HG03378 (cell line): Measurements from ENCODE around the gene STK32C.
"Not testable (repeated sequence)": the region's sequence is repeated elsewhere in the genome, so short reads cannot be mapped to it uniquely, and the experiment has no call there.

Source experiments
- ATAC-seq: cut with Tn5 transposase; IDR thresholded peaks from one replicate; pipeline ENCODE4 v1.9.1; 2021; ENCODE audit warnings: mild to moderate bottlenecking, moderate library complexity; ENCODE audit not compliant: unreplicated experiment

STK32C gene

DNA sequence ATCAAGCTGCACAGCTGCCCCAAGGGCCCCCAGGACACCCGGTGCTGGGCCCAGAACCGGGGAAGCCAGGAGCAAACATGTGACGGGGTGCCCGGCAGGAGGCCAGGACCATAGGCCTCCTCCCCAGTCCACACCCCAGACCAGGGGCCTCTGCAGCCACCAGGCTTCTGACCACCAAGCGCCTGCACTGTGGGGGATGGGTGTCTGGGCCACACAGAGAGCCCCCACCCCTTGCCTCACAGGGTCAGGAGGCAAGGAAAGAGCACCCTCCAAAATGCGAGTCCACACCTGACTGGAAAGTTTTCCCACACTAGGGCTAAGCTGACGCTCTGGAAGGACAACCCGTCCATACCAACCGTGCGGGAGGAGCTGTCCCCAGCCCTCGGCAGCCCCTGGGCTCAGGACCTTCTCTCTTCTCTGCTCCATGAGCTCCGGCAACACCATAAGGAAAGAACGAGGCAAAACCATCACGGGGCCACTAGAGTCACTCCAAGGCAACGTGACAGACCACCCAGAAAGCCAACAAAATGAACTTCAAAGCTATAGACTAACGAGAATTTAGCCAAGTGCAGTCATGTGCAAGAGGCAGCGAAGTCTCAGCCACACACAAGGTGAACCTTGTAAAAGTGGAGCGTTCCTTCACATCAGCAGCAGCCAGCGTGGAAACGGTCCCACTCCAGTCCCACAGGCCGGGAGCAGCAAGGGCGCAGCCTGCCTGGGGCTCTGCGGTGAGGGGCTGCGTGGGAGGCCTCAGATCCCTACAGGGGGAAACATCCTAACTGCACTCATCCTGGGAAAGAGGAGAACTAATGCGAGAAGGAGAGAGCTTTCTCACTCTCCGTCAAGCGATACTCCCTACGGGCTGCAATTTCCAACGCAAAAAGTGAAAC lies 5.1 kb downstream of the STK32C start:
- ATAC-seq = no peak

DNA sequence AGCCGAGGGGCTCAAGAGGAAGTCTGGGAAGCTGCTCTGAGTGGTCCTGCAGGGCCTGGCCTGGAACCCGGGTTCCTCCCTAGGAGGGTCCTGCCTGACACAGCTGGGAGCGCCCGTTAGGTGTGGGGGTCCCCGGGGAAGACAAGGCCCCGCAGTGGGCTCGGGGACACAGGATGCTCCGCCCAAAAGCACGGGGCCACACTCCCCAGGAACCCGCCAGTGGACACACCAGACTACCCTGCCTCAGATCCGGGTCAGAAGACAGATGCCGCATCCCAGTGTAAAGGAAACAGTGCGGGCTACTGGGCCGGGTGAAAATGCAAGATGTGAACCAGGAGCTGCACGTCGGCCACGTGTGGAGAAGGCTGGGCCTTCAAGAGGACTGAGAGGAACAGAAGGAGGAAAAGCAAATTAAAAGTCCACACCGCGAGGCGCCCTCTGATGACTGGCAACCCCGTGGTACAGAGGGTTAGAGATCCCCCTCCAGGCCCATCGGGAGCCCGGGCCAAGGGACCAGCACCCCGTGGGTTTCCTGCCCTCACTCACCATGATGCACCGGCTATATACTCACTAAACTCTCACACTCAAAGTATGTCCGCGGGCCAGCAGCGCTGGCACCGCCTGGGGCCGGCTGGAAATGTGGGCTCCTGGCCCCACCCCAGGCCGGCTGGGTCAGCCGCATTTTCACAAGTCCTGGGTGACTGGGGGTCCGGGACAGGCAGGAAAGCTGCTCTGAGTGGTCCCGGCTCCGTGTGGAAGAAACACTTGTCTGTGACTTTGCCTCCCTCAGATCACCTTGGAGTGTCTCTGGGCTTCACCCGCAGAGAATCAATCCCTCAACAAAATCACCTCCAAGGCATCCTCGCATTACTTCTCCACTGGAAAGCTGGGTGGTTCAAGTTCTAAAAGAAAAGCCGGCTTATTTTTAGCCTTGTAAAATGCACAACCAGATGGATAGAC lies 6.1 kb downstream of the STK32C start:
- ATAC-seq = no peak

DNA sequence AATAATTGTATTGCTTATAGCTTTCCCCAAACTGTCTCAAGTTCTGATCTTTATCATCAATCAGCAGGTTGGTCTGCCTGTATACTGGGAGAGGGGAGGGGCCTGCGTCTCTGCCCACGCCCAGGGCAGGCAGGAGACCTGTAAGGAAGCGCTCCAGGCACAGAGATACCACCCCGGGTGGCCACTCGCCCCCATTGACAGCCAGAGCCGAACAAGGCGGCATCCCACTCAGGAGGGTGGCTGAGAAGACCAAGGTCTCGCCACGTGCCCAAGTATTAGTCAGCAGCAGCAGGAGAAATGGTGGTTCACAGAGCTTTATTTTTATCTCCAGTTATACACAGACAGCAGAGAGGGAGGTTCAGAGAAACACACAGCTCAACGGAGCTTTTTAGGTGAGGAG lies 7.2 kb downstream of the STK32C start:
- ATAC-seq = no peak

DNA sequence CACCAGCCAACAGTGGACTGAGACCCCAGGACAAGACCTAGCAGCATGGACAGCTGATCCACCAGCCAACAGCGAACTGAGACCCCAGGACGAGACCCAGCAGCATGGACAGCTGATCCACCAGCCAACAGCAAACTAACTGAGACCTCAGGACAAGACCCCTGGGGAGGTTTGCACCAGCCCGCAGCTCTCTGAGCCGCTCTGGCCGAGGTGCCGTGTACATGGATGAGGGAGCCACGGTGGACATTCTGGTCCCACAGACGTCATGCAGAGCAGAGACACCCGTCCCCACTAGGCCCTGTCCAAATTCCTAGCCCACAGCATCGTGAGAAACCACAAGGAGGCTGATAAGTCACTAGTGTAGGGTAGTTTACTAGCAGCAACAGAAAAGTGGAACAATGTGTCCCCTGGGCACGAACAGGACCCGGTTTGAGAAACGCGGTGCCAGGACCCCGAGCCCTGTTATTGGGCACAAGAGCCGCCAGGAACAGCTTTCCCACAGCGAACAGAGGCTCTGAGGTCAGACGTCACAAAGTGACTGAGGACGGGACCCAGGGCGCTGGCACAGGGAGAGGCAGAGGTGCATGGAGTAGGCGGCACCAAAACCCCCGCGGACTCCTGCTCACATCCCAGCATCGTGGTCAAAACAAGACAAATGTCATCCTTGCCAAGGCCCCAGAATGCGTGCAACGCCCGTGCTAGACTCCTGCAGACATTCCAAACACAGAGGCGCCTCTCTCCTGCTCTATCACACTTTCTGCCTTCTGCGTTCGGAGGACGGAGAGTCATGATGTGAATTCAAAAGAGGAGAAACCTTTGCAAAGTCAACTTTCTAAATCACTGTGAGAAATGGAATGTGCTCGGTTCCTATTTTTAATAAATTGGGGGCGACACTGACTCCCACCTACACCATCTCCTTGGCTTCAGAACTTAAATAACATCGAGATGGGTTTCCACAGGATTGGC lies 8.1 kb downstream of the STK32C start:
- no peak for ATAC-seq

DNA sequence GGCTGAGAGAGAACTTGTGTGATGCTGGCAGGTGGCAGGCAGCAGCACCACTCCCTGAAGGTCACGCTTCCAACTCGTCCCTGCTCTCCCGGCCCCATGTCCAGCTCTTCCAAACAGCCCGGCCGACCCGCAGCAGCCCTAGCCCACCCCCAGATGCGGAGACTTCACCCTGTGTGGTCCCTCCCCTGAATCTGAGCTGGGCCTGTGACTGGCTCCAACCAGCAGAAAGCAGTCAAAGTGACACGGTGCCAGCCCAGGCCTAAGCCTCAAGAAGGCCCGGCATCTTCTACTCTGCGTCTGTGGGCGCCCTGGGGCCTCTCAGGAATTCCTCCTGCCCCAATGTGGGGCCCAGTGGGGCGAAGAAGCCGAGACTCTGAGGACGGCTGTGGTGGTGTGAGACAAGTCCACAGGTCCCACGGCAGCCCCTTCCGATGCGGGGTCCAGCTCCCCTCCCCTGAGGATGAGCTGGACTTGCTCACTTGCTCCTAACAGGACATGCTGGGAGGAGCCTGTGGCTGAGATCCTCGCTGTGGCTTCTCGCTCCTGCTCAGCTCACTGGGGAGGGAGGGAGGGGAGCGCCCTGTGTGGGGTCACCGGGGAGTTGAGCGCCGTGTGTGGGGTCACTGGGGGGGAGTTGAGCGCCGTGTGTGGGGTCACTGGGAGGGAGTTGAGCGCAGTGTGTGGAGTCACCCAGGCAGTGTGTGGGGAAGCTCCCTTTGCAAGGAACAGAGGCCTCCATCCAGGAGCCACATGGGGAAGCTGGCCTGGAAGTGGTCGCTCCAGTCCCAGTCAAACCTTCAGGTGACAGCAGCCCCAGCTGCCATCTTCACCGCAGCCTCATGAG lies 9.5 kb downstream of the STK32C start:
- no peak for ATAC-seq

DNA sequence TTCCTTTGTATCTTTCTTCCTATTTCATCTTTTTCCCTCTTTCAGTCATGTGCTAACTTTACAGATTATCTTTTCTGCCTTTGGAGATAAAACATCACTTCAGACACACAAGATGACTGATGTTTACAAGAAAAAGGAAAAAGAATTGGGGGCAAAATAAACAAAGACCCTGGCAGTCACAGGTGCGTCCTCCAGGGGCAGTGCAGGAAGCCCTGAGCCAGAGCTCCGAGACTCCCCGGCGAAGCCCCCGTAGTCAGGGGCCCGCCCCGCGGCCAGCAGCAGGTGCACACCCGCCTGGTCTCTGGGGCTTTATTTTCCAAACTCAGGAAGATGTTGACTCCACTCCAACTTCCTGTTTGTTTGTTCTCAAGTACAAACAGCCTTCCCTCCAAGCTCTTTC lies 10.2 kb downstream of the STK32C start:
- no peak for ATAC-seq

DNA sequence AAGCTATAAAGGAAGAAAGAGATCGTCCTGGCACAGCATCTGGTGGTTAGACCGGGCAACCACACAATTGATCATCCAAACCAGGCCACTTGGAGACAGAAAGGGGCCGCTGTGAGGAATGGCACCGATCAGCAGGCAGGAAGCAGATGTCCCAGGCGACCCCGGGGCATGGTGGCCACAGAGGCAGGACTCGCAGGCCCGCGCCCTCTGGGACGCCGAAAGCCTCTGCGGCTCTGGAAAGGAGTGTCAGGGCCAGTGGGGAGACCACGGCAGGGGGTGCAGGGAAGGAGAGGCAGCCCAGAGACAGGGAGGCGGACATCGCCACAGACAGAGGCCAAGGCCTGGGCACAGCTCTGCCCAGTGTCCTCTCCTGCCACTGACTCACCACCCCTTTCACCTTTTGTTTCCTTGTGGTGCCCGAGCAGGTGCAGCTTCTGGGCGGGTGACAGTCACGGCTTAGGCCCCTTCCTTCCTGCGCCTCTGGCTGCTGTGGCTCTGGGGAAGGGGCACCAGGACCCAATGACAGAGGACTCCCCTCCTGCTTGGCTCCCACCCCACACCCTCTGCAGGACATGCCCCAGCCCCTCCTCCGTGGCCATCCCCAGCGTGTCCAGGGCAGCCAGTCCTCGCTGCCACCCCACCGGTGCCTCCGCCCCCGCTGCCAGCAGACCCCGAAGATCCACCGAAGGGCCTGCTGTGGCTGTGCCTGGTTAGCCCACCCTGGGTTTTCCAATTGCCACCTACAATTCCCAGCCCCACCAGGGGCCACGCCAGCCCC lies 10.9 kb downstream of the STK32C start:
- ATAC-seq = no peak

DNA sequence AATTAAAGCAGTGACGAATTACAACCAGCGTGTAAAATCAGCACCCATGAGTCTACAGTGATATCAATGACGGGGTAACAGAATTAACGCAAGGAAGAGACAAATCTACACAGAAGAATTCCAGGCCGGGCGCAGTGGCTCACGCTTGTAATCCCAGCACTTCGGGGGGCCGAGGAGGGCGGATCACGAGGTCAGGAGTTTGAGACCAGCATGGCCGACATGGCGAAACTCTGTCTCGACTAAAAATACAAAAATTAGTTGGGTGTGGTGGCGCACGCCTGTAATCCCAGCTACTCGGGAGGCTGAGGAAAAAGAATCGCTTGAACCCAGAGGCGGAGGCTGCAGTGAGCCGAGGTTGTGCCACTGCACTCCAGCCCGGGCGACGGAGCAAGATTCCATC lies 12.3 kb downstream of the STK32C start:
- not testable (repeated sequence) for ATAC-seq

DNA sequence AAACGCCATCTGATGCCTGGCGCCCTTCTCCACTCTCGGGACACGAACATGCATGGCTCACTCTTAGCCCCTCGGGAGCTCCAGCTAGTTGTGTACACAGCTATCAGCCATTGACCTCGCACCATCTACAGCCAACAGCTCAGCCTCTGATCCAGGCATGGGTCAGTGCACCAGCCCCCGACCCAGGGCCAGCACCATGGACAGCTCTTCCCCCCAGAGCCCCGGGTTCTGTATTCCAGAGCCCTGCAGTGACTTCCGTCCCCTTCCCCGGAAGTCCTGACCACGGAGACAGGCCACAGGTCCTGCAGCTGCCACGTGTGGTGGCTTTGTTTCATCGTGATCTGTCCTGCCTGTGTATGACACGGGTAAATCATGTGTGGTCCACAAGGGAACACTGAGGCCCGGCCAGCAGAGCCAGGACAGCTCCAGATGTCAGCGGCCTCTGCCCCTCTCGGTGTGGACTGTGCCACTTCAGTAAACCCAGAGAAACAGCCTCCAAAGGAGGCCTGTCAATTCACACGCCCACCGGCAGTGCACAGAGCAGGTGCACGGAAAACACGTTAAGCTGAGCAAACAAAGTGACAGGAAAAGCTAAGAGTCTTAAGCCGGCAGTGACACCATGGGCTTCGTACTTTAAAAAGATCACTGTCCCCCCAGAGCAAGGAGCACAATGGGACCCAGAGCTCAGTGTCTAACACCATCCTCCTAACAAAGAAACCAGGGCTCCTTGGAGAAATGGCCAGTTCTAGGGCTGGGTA lies 13.0 kb downstream of the STK32C start:
- ATAC-seq = no peak

DNA sequence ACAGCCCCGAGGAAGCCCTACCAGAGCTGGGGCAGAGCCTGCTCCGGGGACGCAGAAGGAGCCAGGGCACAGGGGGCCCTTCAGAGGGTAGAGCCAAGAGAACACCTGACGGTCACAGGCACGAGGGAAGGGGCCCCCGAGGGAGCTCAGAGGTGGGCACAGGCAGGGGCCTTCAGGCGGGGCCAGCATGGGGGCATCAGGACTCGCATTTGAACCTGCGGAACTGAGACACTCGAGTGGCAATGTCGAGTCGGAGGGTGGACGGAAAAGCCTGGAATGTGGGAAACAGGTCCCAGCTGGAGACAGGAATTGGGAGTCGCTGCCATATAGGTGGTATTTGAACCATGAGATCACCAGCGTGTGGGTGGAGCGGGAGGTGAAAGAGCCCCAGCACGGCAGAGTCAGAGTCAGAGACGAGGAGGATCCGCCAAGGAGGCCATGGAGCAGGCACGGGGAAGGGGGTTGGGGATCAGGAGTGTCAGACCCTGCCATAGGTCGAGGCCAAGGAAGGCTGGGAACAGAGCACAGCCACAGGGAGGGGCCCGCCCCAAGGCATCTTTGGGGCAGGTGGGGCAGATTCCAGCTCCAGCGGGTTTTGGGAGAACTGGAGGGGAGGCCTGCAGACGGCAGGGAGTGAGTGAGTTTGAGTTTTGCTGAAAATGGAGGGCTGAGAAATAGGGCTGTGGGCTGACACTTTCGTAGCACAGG lies 13.8 kb downstream of the STK32C start:
- no peak for ATAC-seq

DNA sequence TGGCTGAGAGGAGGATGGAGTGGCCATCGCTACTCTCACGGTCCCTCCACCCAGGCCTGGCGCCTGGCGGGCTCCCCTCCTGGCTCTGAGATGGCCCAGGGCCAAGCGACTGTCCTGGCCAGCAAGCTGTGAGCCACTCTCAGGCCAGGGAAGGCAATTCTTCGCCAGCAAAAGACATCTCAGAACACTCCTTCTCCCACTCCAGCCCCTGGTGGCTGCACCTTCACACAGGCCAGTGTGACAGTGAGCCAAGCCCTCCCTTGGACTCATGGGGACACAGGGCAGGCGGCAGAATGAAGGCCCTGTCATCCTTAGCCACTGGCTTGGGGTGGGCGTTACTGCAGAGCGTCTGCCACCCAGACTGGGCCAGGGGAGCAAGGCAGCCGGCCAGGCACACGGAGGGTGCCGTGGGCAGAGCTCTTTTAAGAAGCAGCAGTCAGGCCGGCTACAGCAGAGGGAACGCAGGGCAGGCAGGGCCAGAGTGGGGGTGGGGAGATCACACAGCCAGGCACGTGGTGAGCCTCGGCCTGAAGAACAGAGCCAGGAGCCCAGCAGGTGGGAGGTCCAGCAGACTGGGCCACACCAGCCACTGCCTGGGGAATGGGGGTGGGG lies 14.4 kb downstream of the STK32C start:
- ATAC-seq = no peak

DNA sequence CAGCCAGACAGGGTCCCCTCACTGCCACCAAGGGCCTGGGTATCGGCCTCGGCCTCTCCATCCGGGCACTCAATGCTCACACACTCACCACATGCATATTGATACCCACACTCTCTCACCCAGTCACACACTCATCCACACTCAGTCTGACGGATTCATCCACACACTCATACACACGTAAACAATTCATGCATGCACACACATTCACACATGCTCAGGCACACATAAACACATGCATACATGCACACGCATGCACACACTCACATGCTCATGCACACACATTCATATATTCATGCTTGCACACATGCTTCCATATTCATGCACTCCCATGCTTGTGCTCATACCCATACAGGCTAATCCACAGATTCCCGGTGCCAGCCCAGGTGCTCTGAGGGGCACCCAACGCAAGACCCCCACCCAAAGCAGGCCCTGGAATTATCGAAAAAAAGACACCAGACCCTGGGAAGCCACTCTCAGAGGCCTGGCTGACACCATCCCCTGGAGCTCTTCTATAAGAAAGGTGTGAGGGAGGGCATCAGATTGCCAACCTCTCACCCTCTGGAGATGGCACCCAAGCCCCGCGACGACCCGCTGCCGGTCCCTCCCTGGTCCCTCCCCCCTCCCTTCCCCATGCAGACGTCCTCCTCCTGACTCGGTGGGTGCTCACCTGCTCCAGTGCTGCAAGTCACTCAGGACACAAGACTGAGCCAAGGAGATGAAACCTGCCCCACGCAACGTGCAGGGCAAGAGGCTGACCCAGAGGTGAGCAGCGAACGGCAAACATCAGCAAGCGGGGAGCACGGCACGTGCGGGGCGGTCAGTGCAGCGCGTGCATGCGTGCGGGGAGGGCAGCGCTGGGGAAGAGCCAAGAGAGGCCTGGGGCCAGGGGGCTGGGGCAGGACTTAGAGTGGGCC lies 15.2 kb downstream of the STK32C start:
- ATAC-seq = no peak

DNA sequence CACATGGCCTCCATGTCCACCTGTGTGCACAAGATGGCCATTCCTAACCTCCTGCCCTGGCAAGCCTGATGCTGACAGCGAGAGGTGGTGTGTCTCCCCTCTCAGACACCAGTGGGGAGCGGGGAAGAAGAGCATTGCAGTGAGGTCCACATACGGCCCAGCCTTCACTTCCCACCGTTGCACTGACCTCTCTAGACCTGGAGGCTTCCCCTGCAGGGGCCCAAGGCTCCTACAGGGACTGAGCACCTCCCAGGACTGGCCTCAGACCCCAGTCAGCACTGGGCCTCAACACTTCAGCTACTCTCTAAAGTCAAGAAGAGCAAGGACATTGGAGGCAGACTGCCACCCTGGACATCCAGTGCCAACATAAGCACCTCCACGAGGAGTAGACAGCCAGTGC lies 15.9 kb downstream of the STK32C start:
- no peak for ATAC-seq

DNA sequence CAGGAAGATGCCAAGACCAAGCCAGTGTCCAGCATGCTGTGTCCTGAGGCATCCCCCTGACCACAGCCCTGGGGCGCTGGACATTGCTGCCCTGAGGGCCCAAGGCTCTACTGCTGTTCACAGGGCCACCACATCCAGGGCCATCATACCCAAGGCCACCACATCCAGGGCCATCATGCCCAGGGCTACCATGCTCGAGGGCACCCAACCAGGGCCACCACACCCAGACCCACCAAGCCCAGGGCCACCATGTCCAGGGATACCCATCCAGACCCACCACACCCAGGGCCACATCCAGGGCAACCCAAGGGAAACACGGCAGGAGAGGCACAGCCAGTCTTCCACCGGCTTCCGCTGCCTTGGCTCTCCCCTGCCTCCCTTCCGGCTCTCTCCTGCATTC lies 17.1 kb downstream of the STK32C start:
- ATAC-seq = no peak

DNA sequence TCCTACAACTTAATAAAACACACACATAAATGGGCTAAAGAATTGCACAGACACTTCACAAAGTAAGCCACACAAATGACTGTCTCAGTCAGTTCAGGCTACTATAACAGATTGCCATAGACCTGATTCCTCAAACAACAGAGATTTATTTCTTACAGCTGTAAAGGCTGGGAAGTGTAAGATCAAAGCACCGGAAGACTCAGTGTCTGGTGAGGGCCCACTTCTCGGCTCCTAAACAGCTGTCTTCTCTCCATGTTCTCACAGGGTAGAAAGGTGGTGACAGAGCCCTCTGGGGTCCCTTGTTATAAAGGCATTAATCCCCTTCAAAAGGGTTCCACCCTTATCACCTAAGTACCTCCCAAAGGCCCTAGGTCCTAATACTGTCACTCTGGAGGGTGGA lies 18.3 kb downstream of the STK32C start:
- ATAC-seq = no peak
